ENCODE measurements around the gene TTLL8. TPM values are rescaled to one million over a fixed set of nuclear protein-coding genes. Genes with fewer than 3 reads are reported as not detected.

TTLL8 gene
- total RNA-seq, 2 donors from 2014 or later = not detected

DNA sequence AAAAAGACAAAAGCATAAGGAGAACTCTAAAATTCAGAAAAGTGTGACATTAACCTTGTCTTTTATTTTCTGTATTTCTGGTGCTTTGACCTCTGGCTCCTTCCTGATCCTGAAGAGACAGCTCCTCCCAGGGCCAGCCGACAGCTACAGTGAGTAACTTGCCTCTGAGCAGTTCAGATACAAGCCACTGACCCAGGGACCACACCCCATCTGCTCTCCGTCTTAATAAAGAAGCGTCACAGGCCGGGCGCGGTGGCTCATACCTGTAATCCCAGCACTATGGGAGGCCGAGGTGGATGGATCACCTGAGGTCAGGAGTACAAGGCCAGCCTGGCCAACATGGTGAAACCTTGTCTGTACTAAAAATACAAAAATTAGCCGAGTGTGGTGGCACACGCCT, 20.7 kb upstream of the TTLL8 start:
- no peak for ATAC-seq (replicated peaks in 1 of 2)
- Mint-ChIP-seq H3K4me3 (no peak overlapping the region), H3K27ac (no peak overlapping the region), H3K9me3 (no peaks in the 10 kb centered on the region), H3K36me3 (ENCODE audit: insufficient read depth in 2 of 2) (no peaks in the 10 kb centered on the region), H3K4me1 (ENCODE audit: low read depth) (no peaks in the 10 kb centered on the region), H3K27me3 (ENCODE audit: low read depth) (no peaks in the 10 kb centered on the region)
- DNase-seq = no peak

DNA sequence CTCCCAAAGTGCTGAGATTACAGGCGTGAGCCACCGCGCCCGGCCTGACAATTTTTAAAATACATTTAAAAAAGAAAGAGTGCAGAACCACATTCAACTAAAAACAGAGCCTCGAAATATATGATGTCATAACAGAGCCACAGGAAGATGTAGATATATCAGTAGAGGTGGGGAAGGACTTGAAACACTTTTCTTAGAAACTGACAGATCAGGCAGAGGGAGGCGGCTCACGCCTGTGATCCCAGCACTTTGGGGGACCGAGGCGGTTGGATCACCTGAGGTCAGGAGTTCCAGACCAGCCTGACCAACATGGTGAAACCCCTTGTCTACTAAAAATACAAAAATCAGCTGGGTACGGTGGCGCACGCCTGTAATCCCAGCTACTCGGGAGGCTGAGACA, 20.1 kb upstream of the TTLL8 start:
- Mint-ChIP-seq H3K4me1 (ENCODE audit: low read depth) (no peaks in the 10 kb centered on the region), H3K27me3 (ENCODE audit: low read depth) (no peaks in the 10 kb centered on the region), H3K9me3 (no peaks in the 10 kb centered on the region), H3K27ac (no peak overlapping the region), H3K36me3 (ENCODE audit: insufficient read depth in 2 of 2) (no peaks in the 10 kb centered on the region), H3K4me3 (no peak overlapping the region)
- no peak for ATAC-seq (replicated peaks in 1 of 2)
- DNase-seq = no peak

DNA sequence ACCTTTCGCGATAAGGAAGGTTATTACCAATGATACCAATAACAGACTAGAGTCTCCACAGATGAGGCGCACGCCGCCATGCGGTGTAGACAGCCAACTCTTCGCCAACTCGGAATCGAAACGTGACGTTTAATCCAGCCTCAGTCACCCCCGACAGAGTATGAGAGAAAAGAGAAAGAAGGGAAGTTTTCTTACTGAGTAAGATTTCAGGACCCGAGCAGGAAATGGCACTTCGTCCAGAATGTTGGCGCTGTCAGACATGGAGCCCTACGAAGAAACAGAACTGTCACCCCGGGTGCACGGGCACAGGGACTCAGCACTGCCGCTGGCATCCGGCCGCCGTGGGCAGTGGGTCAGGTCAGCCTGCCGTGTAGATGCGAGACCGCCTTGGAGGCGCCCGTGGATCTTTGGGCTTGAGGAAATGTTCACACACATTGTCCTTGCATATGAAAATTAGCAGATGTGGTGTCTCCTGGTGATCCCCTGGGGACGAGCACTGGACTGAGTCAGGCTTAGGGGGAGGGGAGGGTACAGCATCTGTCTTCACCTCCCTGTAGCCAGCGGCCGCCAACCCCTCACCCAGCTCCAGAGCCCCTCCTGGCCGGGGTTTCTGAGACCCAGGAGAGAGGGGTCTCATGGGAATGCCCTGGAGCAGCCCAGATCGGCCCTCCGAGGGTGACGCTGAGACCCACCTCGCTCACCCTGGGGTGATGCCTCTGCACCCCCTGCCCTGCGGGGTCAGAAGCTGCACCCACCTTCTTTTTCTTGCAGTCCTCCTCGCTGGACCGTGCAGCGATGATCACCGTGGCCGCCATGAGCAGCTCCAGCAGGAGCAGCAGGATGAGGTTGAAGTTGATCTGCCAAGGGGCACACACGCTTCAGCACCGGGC, 18.8 kb upstream of the TTLL8 start:
- DNase-seq = no peak
- no peak for ATAC-seq (replicated peaks in 1 of 2)
- Mint-ChIP-seq H3K4me3 (no peak overlapping the region), H3K27me3 (ENCODE audit: low read depth) (no peaks in the 10 kb centered on the region), H3K36me3 (ENCODE audit: insufficient read depth in 2 of 2) (no peaks in the 10 kb centered on the region), H3K4me1 (ENCODE audit: low read depth) (no peaks in the 10 kb centered on the region), H3K9me3 (no peaks in the 10 kb centered on the region), H3K27ac (no peak overlapping the region)

DNA sequence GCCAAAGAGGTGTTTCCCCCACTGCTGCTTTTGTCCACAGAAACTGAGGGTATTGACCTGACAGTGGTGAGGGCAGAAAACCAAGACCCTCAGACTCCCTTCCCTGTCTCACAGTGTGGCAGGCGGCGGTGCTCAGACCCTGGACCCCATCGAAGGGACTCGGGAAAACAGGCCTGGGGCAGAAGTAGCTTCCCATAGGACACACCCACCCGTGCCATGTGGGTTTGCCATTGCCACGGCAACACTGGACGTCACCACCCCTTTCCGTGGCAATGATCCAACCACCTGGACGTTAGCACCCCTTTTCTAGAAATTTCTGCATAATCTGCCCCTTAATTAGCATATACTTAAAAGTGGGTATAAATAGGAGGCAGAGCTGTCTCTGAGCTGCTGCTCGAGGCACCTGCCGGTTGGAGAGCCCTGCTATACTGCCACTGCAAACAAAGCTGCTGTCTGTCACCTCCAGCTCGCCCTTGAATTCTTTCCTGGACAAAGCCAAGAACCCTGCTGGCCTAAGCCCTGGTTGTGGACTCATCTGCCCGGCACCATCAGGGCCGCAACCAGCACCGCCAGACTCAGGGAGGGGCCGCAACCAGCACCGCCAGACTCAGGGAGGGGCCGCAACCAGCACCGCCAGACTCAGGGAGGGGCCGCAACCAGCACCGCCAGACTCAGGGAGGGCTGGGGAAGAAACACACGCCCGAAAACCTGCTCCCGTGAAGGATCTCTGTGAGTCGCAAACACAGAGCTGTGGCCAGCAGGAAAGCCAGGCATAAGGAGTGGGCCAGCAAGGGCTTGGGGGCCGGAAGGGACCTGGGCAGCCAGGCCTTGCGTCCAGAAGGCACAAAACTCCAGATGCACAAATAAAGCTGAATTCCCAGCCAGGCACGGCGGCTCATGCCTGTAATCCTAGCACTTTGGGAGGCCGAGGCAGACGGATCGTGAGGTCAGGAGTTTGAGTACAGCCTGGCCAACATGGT, 16.7 kb upstream of the TTLL8 start:
- Mint-ChIP-seq H3K27me3 (ENCODE audit: low read depth) (no peaks in the 10 kb centered on the region), H3K36me3 (ENCODE audit: insufficient read depth in 2 of 2) (no peaks in the 10 kb centered on the region), H3K9me3 (no peaks in the 10 kb centered on the region), H3K4me3 (no peak overlapping the region), H3K4me1 (ENCODE audit: low read depth) (no peaks in the 10 kb centered on the region), H3K27ac (no peak overlapping the region)
- ATAC-seq (replicated peaks in 1 of 2) (no peak), DNase-seq (no peak)

DNA sequence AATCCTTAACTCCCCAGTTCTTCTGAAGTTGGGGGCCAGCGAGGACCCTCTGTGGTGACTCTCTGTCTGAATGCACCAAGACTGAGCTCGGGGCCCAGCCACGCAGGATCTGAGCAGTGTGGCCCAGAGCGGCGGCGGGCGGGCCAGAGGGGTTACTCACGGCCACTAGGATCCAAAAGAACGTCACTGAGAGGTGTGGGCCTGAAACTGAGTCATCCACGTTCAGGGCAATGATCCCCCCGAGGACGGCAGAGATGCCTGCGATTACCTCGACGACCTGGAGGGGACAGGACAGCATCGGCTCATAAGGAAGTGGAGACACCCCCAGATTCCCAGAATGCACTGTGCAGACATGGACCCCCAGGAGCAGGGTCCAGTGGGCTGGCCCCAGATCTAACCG, 16.0 kb upstream of the TTLL8 start:
- H3K36me3 Mint-ChIP-seq (ENCODE audit: insufficient read depth in 2 of 2) = no peaks in the 10 kb centered on the region
- DNase-seq (no peak), ATAC-seq (replicated peaks in 1 of 2) (no peak)
- no peaks in the 10 kb centered on the region for H3K27me3 Mint-ChIP-seq (ENCODE audit: low read depth)
- no peaks in the 10 kb centered on the region for H3K9me3 Mint-ChIP-seq
- H3K27ac Mint-ChIP-seq = no peak overlapping the region
- H3K4me1 Mint-ChIP-seq (ENCODE audit: low read depth) = no peaks in the 10 kb centered on the region
- H3K4me3 Mint-ChIP-seq = no peak overlapping the region

DNA sequence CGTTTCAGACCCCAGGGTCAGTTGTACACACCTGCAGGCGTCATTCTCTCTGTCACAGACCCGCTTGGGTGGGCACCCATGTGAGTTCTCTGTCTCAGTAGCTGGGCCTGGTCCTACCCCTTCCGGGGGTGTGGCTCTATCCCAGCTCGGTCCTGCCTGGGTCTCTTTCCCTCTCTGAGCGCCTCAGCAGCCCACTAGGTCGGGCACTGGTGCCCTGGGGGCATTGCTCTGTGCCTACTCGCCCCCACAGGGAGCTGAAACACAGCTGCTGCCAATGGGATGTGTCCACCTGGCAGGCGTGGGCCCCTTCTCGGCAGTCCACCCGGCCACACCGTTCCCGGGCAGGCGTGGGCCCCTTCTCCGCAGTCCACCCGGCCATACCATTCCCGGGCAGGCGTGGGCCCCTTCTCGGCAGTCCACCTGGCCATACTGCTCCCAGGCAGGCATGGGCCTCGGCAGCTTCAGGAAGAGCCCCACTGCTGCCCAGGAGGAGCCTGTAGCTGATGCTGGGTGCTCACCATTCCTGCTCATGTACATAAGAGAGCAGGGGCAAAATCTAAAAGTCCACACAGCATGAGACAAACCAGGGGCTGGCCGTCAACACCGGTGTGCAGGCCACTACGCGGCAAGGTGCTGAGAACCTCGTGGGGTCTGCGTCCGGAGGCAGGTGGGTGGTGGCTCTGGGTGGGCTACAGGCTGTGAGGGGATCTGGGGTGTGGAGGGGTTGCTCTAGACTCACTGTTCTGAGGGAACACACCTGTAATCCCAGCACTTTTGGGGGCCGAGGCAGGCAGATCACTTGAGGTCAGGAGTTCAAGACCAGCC, 14.8 kb upstream of the TTLL8 start:
- DNase-seq = no peak
- H3K27ac Mint-ChIP-seq = no peak overlapping the region
- no peaks in the 10 kb centered on the region for H3K9me3 Mint-ChIP-seq
- no peaks in the 10 kb centered on the region for H3K4me1 Mint-ChIP-seq (ENCODE audit: low read depth)
- no peaks in the 10 kb centered on the region for H3K27me3 Mint-ChIP-seq (ENCODE audit: low read depth)
- no peaks in the 10 kb centered on the region for H3K36me3 Mint-ChIP-seq (ENCODE audit: insufficient read depth in 2 of 2)
- ATAC-seq (replicated peaks in 1 of 2) = no peak
- no peak overlapping the region for H3K4me3 Mint-ChIP-seq

DNA sequence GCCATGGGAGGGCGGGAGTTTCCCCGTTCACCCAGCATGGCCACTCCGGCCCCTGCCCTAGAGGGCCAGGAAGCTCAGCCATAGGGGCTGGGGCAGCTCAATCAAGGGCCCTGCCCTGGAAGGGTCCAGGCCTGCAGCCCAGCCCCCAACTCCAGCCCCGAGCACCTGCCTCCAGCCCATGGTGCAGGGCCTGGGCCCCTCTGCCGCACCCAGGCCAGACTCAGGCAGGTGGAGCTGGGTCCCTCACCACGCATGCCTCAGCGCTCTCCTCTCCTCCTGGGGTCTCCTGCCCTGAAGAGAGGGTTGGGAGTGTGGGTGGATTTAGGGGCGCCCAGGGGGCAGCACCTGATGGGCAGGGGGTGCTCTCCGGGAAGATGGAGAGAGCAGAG, 14.1 kb upstream of the TTLL8 start:
- no peaks in the 10 kb centered on the region for H3K36me3 Mint-ChIP-seq (ENCODE audit: insufficient read depth in 2 of 2)
- no peak overlapping the region for H3K4me3 Mint-ChIP-seq
- DNase-seq (no peak), ATAC-seq (replicated peaks in 1 of 2) (no peak)
- no peaks in the 10 kb centered on the region for H3K9me3 Mint-ChIP-seq
- H3K27me3 Mint-ChIP-seq (ENCODE audit: low read depth) = no peaks in the 10 kb centered on the region
- H3K4me1 Mint-ChIP-seq (ENCODE audit: low read depth) = no peaks in the 10 kb centered on the region
- no peak overlapping the region for H3K27ac Mint-ChIP-seq

DNA sequence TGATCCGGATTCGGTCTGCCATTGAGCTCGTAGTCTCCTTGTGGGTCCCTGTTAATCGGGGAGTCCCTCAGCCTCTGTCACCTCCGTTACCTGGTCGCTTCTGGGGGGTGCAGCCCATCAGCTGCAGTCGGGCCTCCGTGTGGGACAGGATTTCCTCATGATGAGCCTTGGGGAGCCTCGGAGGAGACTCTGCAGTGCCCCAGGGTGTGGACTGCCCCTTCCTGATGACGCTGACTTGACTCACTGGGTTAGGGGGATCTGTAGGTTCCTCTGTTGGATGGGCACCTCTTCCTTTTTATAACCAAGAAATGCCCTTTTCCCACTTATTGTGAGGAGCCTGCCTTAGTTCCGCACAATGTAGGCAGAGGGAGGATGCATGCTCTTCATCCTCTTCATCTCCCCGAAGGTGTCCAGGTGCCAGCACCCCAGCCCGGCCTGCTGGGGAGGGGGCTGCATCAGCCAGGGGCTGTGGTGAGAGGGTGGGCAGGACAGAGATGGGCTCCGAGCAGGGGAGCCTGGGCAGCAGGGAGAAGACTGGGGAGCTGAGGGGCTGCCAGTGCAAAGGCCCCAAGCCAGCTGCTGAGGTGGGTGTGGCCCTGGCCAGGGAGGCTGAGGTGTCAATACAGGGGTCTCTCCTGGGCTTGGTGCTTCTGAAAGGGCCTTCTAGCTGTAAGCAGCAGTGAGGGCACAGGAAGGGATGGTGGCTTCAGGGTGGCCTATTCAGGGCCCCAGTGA, 13.5 kb upstream of the TTLL8 start:
- ATAC-seq (replicated peaks in 1 of 2) (no peak), DNase-seq (no peak)
- H3K27ac Mint-ChIP-seq = no peak overlapping the region
- no peaks in the 10 kb centered on the region for H3K9me3 Mint-ChIP-seq
- no peaks in the 10 kb centered on the region for H3K4me1 Mint-ChIP-seq (ENCODE audit: low read depth)
- H3K36me3 Mint-ChIP-seq (ENCODE audit: insufficient read depth in 2 of 2) = no peaks in the 10 kb centered on the region
- H3K27me3 Mint-ChIP-seq (ENCODE audit: low read depth) = no peaks in the 10 kb centered on the region
- H3K4me3 Mint-ChIP-seq = no peak overlapping the region

DNA sequence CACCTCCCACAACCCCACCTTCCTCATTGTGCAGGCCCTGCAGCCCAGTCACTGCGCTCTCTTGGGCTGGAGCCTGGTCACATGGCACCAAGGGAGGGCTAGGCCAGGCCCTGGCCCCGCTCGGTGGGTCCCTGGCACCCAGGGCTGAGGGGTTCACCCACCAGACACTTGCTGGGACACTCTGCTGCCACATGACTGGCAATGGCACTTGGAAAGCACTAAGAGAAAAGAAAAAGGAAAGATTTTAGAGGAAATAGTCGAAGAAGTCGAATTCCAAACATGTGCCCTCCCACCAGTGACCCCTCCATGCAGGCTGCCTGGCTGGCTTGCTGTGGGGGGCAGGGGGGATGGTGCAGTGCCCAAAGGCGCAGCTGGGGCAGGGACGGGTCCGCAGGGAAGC, 12.3 kb upstream of the TTLL8 start:
- no peak overlapping the region for H3K4me3 Mint-ChIP-seq
- no peaks in the 10 kb centered on the region for H3K9me3 Mint-ChIP-seq
- H3K4me1 Mint-ChIP-seq (ENCODE audit: low read depth) = no peaks in the 10 kb centered on the region
- ATAC-seq (replicated peaks in 1 of 2) (no peak), DNase-seq (no peak)
- no peak overlapping the region for H3K27ac Mint-ChIP-seq
- no peaks in the 10 kb centered on the region for H3K27me3 Mint-ChIP-seq (ENCODE audit: low read depth)
- no peaks in the 10 kb centered on the region for H3K36me3 Mint-ChIP-seq (ENCODE audit: insufficient read depth in 2 of 2)

DNA sequence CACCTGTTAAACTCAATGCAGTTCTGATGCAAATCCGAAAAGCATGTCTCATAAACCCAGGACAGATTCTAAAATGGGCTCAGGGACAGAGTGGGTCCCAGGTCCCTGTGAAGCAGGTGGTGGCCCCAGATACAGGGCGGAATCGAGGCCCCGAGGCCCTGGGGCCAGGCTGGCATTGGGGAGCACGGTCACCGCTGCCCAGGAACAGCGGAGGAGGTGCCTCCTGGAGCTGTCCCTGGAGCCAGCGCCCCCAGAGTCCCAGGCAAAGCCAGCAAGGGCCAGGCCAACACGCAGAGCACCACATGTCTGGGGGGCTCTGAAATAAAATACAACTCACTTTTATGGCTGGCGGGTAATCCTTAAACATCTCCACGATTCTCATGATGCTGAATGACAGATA, 10.0 kb upstream of the TTLL8 start:
- Mint-ChIP-seq H3K4me1 (ENCODE audit: low read depth) (no peaks in the 10 kb centered on the region), H3K27ac (no peak overlapping the region), H3K36me3 (ENCODE audit: insufficient read depth in 2 of 2) (no peaks in the 10 kb centered on the region), H3K9me3 (no peaks in the 10 kb centered on the region), H3K27me3 (ENCODE audit: low read depth) (no peaks in the 10 kb centered on the region), H3K4me3 (no peak overlapping the region)
- DNase-seq (no peak), ATAC-seq (replicated peaks in 1 of 2) (no peak)

DNA sequence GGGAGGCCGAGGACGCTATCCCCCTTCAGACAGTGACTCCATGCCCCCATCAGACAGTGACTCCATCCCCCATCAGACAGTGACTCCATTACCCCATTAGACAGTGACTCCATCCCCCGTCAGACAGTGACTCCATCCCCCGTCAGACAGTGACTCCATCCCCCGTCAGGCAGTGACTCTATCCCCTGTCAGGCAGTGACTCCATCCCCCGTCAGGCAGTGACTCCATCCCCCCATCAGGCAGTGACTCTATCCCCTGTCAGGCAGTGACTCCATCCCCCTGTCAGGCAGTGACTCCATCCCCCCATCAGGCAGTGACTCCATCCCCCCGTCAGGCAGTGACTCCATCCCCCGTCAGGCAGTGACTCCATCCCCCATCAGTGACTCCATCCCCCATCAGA, 9.1 kb upstream of the TTLL8 start:
- no peak for ATAC-seq (replicated peaks in 1 of 2)
- no peaks in the 10 kb centered on the region for H3K36me3 Mint-ChIP-seq (ENCODE audit: insufficient read depth in 2 of 2)
- no peaks in the 10 kb centered on the region for H3K27me3 Mint-ChIP-seq (ENCODE audit: low read depth)
- H3K4me1 Mint-ChIP-seq (ENCODE audit: low read depth) = no peaks in the 10 kb centered on the region
- no peak overlapping the region for H3K4me3 Mint-ChIP-seq
- H3K9me3 Mint-ChIP-seq = no peaks in the 10 kb centered on the region
- H3K27ac Mint-ChIP-seq = no peak overlapping the region
- DNase-seq = no peak

DNA sequence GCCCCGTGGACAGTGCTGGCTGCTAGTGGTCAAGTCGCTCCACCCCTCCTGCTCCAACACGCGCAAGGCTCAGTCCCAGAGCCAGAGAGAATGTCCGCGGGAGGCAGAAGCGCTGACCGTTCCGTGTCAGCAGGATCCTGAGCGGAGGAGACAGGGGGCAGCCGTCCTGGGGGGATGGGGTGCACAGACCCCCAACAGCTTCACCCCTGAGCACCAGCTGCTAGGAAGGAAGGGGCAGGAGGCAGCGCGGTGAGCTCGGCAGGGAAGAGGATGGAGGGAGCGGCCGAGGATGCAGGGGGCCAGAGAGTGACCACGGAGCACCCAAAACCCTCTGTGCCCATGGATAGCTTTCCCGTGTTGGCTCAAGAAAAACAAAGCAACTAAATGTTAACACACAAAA, 6.4 kb upstream of the TTLL8 start:
- no peak for DNase-seq
- H3K9me3 Mint-ChIP-seq = no peaks in the 10 kb centered on the region
- no peak overlapping the region for H3K27ac Mint-ChIP-seq
- H3K4me3 Mint-ChIP-seq = no peak overlapping the region
- H3K27me3 Mint-ChIP-seq (ENCODE audit: low read depth) = peaks cover 6% of the 10 kb centered on the region
- H3K36me3 Mint-ChIP-seq (ENCODE audit: insufficient read depth in 2 of 2) = no peaks in the 10 kb centered on the region
- no peaks in the 10 kb centered on the region for H3K4me1 Mint-ChIP-seq (ENCODE audit: low read depth)
- ATAC-seq (replicated peaks in 1 of 2) = no peak

Data from activated T-cell treated with anti-CD3 and anti-CD28 coated beads, Interleukin-2, amount 50 U/mL, for 72 hours (primary cell).